Bronchial epithelial cell (primary cell): ENCODE results near the gene CBFA2T2. TPM values are rescaled to one million over a fixed set of nuclear protein-coding genes. Genes with fewer than 3 reads are reported as not detected.

Experiments
- DNase-seq: peaks from one replicate; pipeline ENCODE4 v3.0.0-alpha.2; 2010; ENCODE audit warnings: low read depth
- FAIRE-seq: peaks from 2 replicates; lab custom pipeline; 2011; peaks lifted over from hg19 to GRCh38; lab: Jason Lieb, UNC
- H3K27me3 ChIP-seq: 2 replicates; pipeline ENCODE4 v1.5.1; 2011; ENCODE audit warnings: low read length; ENCODE audit not compliant: control insufficient read depth, insufficient read depth
- H3K36me3 ChIP-seq: 2 replicates; pipeline ENCODE4 v1.5.1; 2011; ENCODE audit warnings: low read length; ENCODE audit not compliant: control insufficient read depth, insufficient read depth
- H3K4me3 ChIP-seq: 2 replicates; pipeline ENCODE4 v1.5.1; 2011; ENCODE audit warnings: mild to moderate bottlenecking, low read depth, low read length, control low read depth
- CTCF ChIP-seq: IDR thresholded peaks from 2 replicates; pipeline ENCODE4 v1.5.1; 2011; ENCODE audit warnings: mild to moderate bottlenecking, moderate library complexity, low read length, control low read depth, inconsistent platforms; ENCODE audit not compliant: insufficient read depth, severe bottlenecking
- total RNA-seq: library from RNA; depleted of rRNA; stranded (reverse); fragments of >200 nt; gene quantifications from 2 replicates; pipeline ENCODE4 v1.2.1, GENCODE V29; 2014

The CBFA2T2 gene
- total RNA-seq, 1 donor from 2014 or later = 5.3 TPM

- TF ChIP-seq CTCF = no peak
- H3K4me3 ChIP-seq = peak overlapping the region; percentile 76
- FAIRE-seq = no peak
- no peaks in the 10 kb centered on the region for H3K27me3 ChIP-seq
- H3K36me3 ChIP-seq = no peaks in the 10 kb centered on the region
- DNase-seq = no peak
These were observed 174.3 kb downstream of the CBFA2T2 start for GRCh38 chr20:33664085-33664761.

GRCh38 chr20:33664762-33665144, 174.9 kb downstream of the CBFA2T2 start:
- FAIRE-seq (no peak), DNase-seq (no peak)
- no peak overlapping the region for H3K4me3 ChIP-seq
- H3K36me3 ChIP-seq = no peaks in the 10 kb centered on the region
- TF ChIP-seq CTCF = no peak
- H3K27me3 ChIP-seq = no peaks in the 10 kb centered on the region

- H3K36me3 ChIP-seq = no peaks in the 10 kb centered on the region
- TF ChIP-seq CTCF = peak; percentile 28
- no peak for FAIRE-seq
- DNase-seq = peak; percentile 92
- no peaks in the 10 kb centered on the region for H3K27me3 ChIP-seq
- peak within 1 kb of the TSS; percentile 56 for H3K4me3 ChIP-seq
These were observed 176.7 kb downstream of the CBFA2T2 start, which contains the start of gene ACTL10 for GRCh38 chr20:33666293-33667244. Gene ACTL10 (plus strand): TSS chr20:33666943. CDS start chr20:33667498, 555 bp downstream.

GRCh38 chr20:33667245-33667675, 177.4 kb downstream of the CBFA2T2 start:
- Histone ChIP-seq H3K36me3 (no peaks in the 10 kb centered on the region), H3K4me3 (peak overlapping the region; percentile 56), H3K27me3 (no peaks in the 10 kb centered on the region)
- FAIRE-seq = no peak
- TF ChIP-seq CTCF = no peak
- no peak for DNase-seq

GRCh38 chr20:33667676-33668465, 178.0 kb downstream of the CBFA2T2 start:
- DNase-seq (peak; percentile 51), FAIRE-seq (no peak)
- no peaks in the 10 kb centered on the region for H3K27me3 ChIP-seq
- peak overlapping the region; percentile 56 for H3K4me3 ChIP-seq
- TF ChIP-seq CTCF = peak; percentile 95
- H3K36me3 ChIP-seq = no peaks in the 10 kb centered on the region
